Right lobe of liver (tissue), 4 donors: ENCODE results near the gene LDHAL6A.

Experiments
- CTCF ChIP-seq, 4 donors: fragments of 200-600 bp in 3 of 4; fragments of 450-650 bp in 1 of 4; IDR thresholded peaks; one replicate each; pipeline versions ENCODE4 v1.5.1 to v1.8.0; 2016 to 2022; ENCODE audit warnings: antibody characterized with exemption in 4 of 4, mild to moderate bottlenecking in 2 of 4
- POLR2A ChIP-seq: fragments of 450-650 bp; IDR thresholded peaks from one replicate; pipeline ENCODE4 v1.6.1; 2017; ENCODE audit warnings: antibody characterized with exemption, mild to moderate bottlenecking
- donor health status: DM: no; HTN: no; CAD: no.
- donor health status: DM: no; HTN: no; CAD: no.
- donor health status: DM: no; HTN: yes; CAD: no.

- TF ChIP-seq POLR2A (no peak), CTCF (IDR thresholded peaks at IDR 0.05) (no peak)
Measured at GRCh38 chr11:18491924-18492323, 36.3 kb downstream of the LDHAL6A start.
